ENCODE data around the gene PPEF1.

PPEF1 gene

GRCh38 chrX:18707426-18708049 lies at the start of gene PPEF1:
TSS of gene PPEF1 (plus strand) at chrX:18707645. CDS start at chrX:18707781, 136 bp downstream.
- DNase-seq (ENCODE audit: low read depth in 2 of 2): no peak

- no peak for DNase-seq (ENCODE audit: low read depth in 2 of 2)
These were observed 46.2 kb upstream of the PPEF1 start for GRCh38 chrX:18661273-18661672.

GRCh38 chrX:18664947-18665346 lies 42.5 kb upstream of the PPEF1 start:
- no peak for DNase-seq (ENCODE audit: low read depth in 2 of 2)

GRCh38 chrX:18666614-18667013 lies 40.8 kb upstream of the PPEF1 start:
- no peak for DNase-seq (ENCODE audit: low read depth in 2 of 2)

- DNase-seq (ENCODE audit: low read depth in 2 of 2): no peak
These were observed 39.2 kb upstream of the PPEF1 start for GRCh38 chrX:18668071-18668835.

- DNase-seq (ENCODE audit: low read depth in 2 of 2): no peak
These were observed 35.4 kb upstream of the PPEF1 start, which contains the start of gene RS1 for GRCh38 chrX:18672008-18672407. TSS of gene RS1 (minus strand) at chrX:18672108. CDS start at chrX:18672068, 40 bp downstream.

GRCh38 chrX:18674417-18674787 lies 33.0 kb upstream of the PPEF1 start:
- DNase-seq (ENCODE audit: low read depth in 2 of 2): no peak

- peak; percentile 55 to 57 for DNase-seq (ENCODE audit: low read depth in 2 of 2)
These were observed 32.4 kb upstream of the PPEF1 start for GRCh38 chrX:18674788-18675735.

GRCh38 chrX:18676050-18676449 lies 31.4 kb upstream of the PPEF1 start:
- no peak for DNase-seq (ENCODE audit: low read depth in 2 of 2)

GRCh38 chrX:18676470-18676869 lies 31.0 kb upstream of the PPEF1 start:
- DNase-seq (ENCODE audit: low read depth in 2 of 2): no peak

GRCh38 chrX:18677161-18677869 lies 30.1 kb upstream of the PPEF1 start:
- no peak for DNase-seq (ENCODE audit: low read depth in 2 of 2)

- no peak for DNase-seq (ENCODE audit: low read depth in 2 of 2)
These were observed 25.4 kb upstream of the PPEF1 start for GRCh38 chrX:18681996-18682395.

GRCh38 chrX:18682979-18683387 lies 24.5 kb upstream of the PPEF1 start:
- no peak for DNase-seq (ENCODE audit: low read depth in 2 of 2)

GRCh38 chrX:18687856-18688495 lies 19.5 kb upstream of the PPEF1 start:
- no peak for DNase-seq (ENCODE audit: low read depth in 2 of 2)

GRCh38 chrX:18691431-18691830 lies 16.0 kb upstream of the PPEF1 start:
- no peak for DNase-seq (ENCODE audit: low read depth in 2 of 2)

- no peak for DNase-seq (ENCODE audit: low read depth in 2 of 2)
These were observed 14.9 kb upstream of the PPEF1 start for GRCh38 chrX:18692541-18692940.

- DNase-seq (ENCODE audit: low read depth in 2 of 2): no peak
These were observed 10.8 kb upstream of the PPEF1 start for GRCh38 chrX:18696653-18697052.

GRCh38 chrX:18698737-18699650 lies 8.5 kb upstream of the PPEF1 start:
- no peak for DNase-seq (ENCODE audit: low read depth in 2 of 2)

GRCh38 chrX:18701621-18702361 lies 5.7 kb upstream of the PPEF1 start:
- no peak for DNase-seq (ENCODE audit: low read depth in 2 of 2)

Measured in stimulated activated CD8-positive, alpha-beta memory T cell treated with anti-CD3 and anti-CD28 coated beads, Interleukin-15, amount 100 ng/mL, for 4 hours (primary cell).